HG03108 (cell line): ENCODE data around the gene ELMO2.

Source experiments
- ATAC-seq: cut with Tn5 transposase; IDR thresholded peaks from one replicate; pipeline ENCODE4 v1.9.1; 2021; ENCODE audit warnings: moderate library complexity; ENCODE audit not compliant: unreplicated experiment

ELMO2 gene

GRCh38 chr20:46353500-46354206, 52.8 kb downstream of the ELMO2 start:
- no peak for ATAC-seq

GRCh38 chr20:46352370-46352938, 54.0 kb downstream of the ELMO2 start:
- ATAC-seq, result no peak

GRCh38 chr20:46351357-46352058, 54.9 kb downstream of the ELMO2 start:
- no peak for ATAC-seq

- ATAC-seq, result no peak
These were observed 55.5 kb downstream of the ELMO2 start for GRCh38 chr20:46350986-46351267.

- peak; percentile 57 for ATAC-seq
These were observed 56.0 kb downstream of the ELMO2 start for GRCh38 chr20:46350201-46350985.

GRCh38 chr20:46349742-46350056, 56.7 kb downstream of the ELMO2 start:
- ATAC-seq, result no peak

GRCh38 chr20:46349035-46349741, 57.2 kb downstream of the ELMO2 start:
- ATAC-seq, result no peak

GRCh38 chr20:46347841-46348803, 58.3 kb downstream of the ELMO2 start:
- no peak for ATAC-seq

- ATAC-seq, result no peak
These were observed 59.6 kb downstream of the ELMO2 start for GRCh38 chr20:46346770-46347169.

- no peak for ATAC-seq
These were observed 61.8 kb downstream of the ELMO2 start for GRCh38 chr20:46344488-46345162.

GRCh38 chr20:46343975-46344357, 62.4 kb downstream of the ELMO2 start:
- no peak for ATAC-seq

GRCh38 chr20:46343348-46343974, 63.0 kb downstream of the ELMO2 start:
- ATAC-seq, result no peak

GRCh38 chr20:46342451-46343347, 63.7 kb downstream of the ELMO2 start:
- no peak for ATAC-seq

GRCh38 chr20:46342010-46342378, 64.4 kb downstream of the ELMO2 start:
- no peak for ATAC-seq

- ATAC-seq, result no peak
These were observed 65.1 kb downstream of the ELMO2 start for GRCh38 chr20:46341074-46342009.

- ATAC-seq, result no peak
These were observed 67.4 kb downstream of the ELMO2 start for GRCh38 chr20:46339037-46339436.

GRCh38 chr20:46336735-46337134, 69.7 kb downstream of the ELMO2 start:
- ATAC-seq, result no peak
